Caco-2 (cell line): ENCODE results near the gene UGT1A3. TPM values are rescaled to one million over a fixed set of nuclear protein-coding genes. Genes with fewer than 3 reads are reported as not detected.

Source experiments
- BruUV-seq: library from RNA; stranded (reverse); fragments of 400-500 nt; replicated peaks from 2 replicates; lab custom pipeline; 2021; lab: Mats Ljungman, UMichigan
- CTCF ChIA-PET: fragments of 300-600 bp; sonication (Branson Sonifier 250); formaldehyde crosslinking; loops from one replicate; lab custom pipeline; 2022; ENCODE audit warnings: antibody characterized with exemption; lab: Charles Lee
- POLR2A ChIA-PET: fragments of 300-600 bp; sonication (Branson Sonifier 250); formaldehyde crosslinking; loops from one replicate; lab custom pipeline; 2022; ENCODE audit warnings: antibody characterized with exemption; lab: Charles Lee
- DNase-seq, 2 experiments: peaks; one replicate each; pipeline versions ENCODE4 v3.0.0 to v3.0.0-alpha.2; 2020 to 2022
- H3K27me3 ChIP-seq: replicated peaks from 2 replicates; pipeline ENCODE4 v1.6.0; 2011; ENCODE audit warnings: low read length; ENCODE audit not compliant: control insufficient read depth, insufficient read depth
- H3K36me3 ChIP-seq: 2 replicates; pipeline ENCODE4 v1.5.1; 2011; ENCODE audit warnings: low read length; ENCODE audit not compliant: control insufficient read depth, insufficient read depth
- H3K4me1 ChIP-seq: fragments of 250-450 bp; sonication (Bioruptor Pico); 2 replicates; pipeline ENCODE4 v1.5.1; 2020; ENCODE audit warnings: mild to moderate bottlenecking
- H3K4me3 ChIP-seq: 2 replicates; pipeline ENCODE4 v1.5.1; 2011; ENCODE audit warnings: low read depth, mild to moderate bottlenecking, control low read depth, low read length
- H3K9me3 ChIP-seq: fragments of 250-450 bp; sonication (Bioruptor Pico); 2 replicates; pipeline ENCODE4 v1.5.1; 2020; ENCODE audit warnings: mild to moderate bottlenecking, moderate library complexity
- H3K27ac Mint-ChIP-seq: one replicate; pipeline ENCODE4 v1.8.0; 2022; ENCODE audit warnings: mixed read lengths; ENCODE audit not compliant: unreplicated experiment
- H3K27me3 Mint-ChIP-seq: one replicate; pipeline ENCODE4 v1.8.0; 2022; ENCODE audit warnings: mixed read lengths; ENCODE audit not compliant: insufficient read depth, unreplicated experiment
- H3K36me3 Mint-ChIP-seq: one replicate; pipeline ENCODE4 v1.8.0; 2022; ENCODE audit warnings: mild to moderate bottlenecking, mixed read lengths; ENCODE audit not compliant: insufficient read depth, unreplicated experiment
- H3K4me1 Mint-ChIP-seq: one replicate; pipeline ENCODE4 v1.8.0; 2022; ENCODE audit warnings: low read depth, mixed read lengths; ENCODE audit not compliant: unreplicated experiment
- H3K4me3 Mint-ChIP-seq: one replicate; pipeline ENCODE4 v1.8.0; 2022; ENCODE audit warnings: mild to moderate bottlenecking, moderate library complexity, mixed read lengths; ENCODE audit not compliant: unreplicated experiment
- H3K9me3 Mint-ChIP-seq: one replicate; pipeline ENCODE4 v1.8.0; 2022; ENCODE audit warnings: mixed read lengths; ENCODE audit not compliant: unreplicated experiment
- CTCF ChIP-seq, 2 experiments: fragments of 200-600 bp in 1 of 2; IDR thresholded peaks; 1 replicate in 1 of 2; 2 replicates in 1 of 2; pipeline versions ENCODE4 v1.5.1 to v1.8.0; 2011 to 2022; ENCODE audit warnings: antibody characterized with exemption in 1 of 2, control low read depth in 1 of 2, inconsistent platforms in 1 of 2, low read depth in 1 of 2, low read length in 1 of 2, mild to moderate bottlenecking in 1 of 2, moderate library complexity in 1 of 2; ENCODE audit not compliant: insufficient read depth in 1 of 2, severe bottlenecking in 1 of 2, unreplicated experiment in 1 of 2
- intact Hi-C: fragments of 100-400 bp; cut with micrococcal nuclease; formaldehyde crosslinking; loops from one replicate; pipeline ENCODE4 v1.10.0; 2022; ENCODE audit not compliant: unreplicated experiment
- total RNA-seq: library from RNA; stranded (reverse); gene quantifications from 2 replicates; pipeline ENCODE4 v1.2.3, GENCODE V29; 2022

The UGT1A3 gene
- total RNA-seq, 1 experiment from 2014 or later = 0.64 TPM

GRCh38 chr2:233795735-233796171 lies 66.9 kb downstream of the UGT1A3 start:
- H3K27me3 ChIP-seq = no peaks in the 10 kb centered on the region
- intact Hi-C loops = no loop called here
- no peak overlapping the region for H3K27ac Mint-ChIP-seq
- no peaks in the 10 kb centered on the region for H3K4me1 ChIP-seq
- no peak for DNase-seq
- H3K4me3 Mint-ChIP-seq = no peak overlapping the region
- no TSS peak for BruUV-seq
- H3K9me3 ChIP-seq = no peaks in the 10 kb centered on the region
- H3K27me3 Mint-ChIP-seq = no peaks in the 10 kb centered on the region
- ChIA-PET POLR2A (no interaction called here), CTCF (no interaction called here)
- no peak for TF ChIP-seq CTCF (IDR thresholded peaks at IDR 0.05; ENCODE audit: insufficient read depth in 1 of 2, low read depth in 1 of 2, low read length in 1 of 2, severe bottlenecking in 1 of 2, unreplicated experiment in 1 of 2)
- H3K9me3 Mint-ChIP-seq = no peaks in the 10 kb centered on the region
- H3K36me3 Mint-ChIP-seq = no peaks in the 10 kb centered on the region
- H3K36me3 ChIP-seq = no peaks in the 10 kb centered on the region
- H3K4me3 ChIP-seq = no peak overlapping the region
- H3K4me1 Mint-ChIP-seq = no peaks in the 10 kb centered on the region

GRCh38 chr2:233796254-233796653 lies 67.4 kb downstream of the UGT1A3 start:
- Mint-ChIP-seq H3K27me3 (no peaks in the 10 kb centered on the region), H3K36me3 (no peaks in the 10 kb centered on the region), H3K4me3 (no peak overlapping the region), H3K4me1 (no peaks in the 10 kb centered on the region), H3K27ac (no peak overlapping the region), H3K9me3 (no peaks in the 10 kb centered on the region)
- CTCF ChIA-PET = no interaction called here
- Histone ChIP-seq H3K4me1 (no peaks in the 10 kb centered on the region), H3K27me3 (no peaks in the 10 kb centered on the region), H3K9me3 (no peaks in the 10 kb centered on the region), H3K36me3 (no peaks in the 10 kb centered on the region), H3K4me3 (no peak overlapping the region)
- POLR2A ChIA-PET = no interaction called here
- BruUV-seq = no TSS peak
- no peak for DNase-seq
- intact Hi-C loops = no loop called here
- TF ChIP-seq CTCF (IDR thresholded peaks at IDR 0.05; ENCODE audit: insufficient read depth in 1 of 2, low read depth in 1 of 2, low read length in 1 of 2, severe bottlenecking in 1 of 2, unreplicated experiment in 1 of 2) = no peak

GRCh38 chr2:233798335-233799086 lies 69.7 kb downstream of the UGT1A3 start:
- BruUV-seq = no TSS peak
- ChIA-PET CTCF (no interaction called here), POLR2A (no interaction called here)
- Histone ChIP-seq H3K4me1 (no peaks in the 10 kb centered on the region), H3K9me3 (no peaks in the 10 kb centered on the region), H3K36me3 (no peaks in the 10 kb centered on the region), H3K4me3 (no peak overlapping the region), H3K27me3 (no peaks in the 10 kb centered on the region)
- H3K27ac Mint-ChIP-seq = no peak overlapping the region
- TF ChIP-seq CTCF (IDR thresholded peaks at IDR 0.05; ENCODE audit: insufficient read depth in 1 of 2, low read depth in 1 of 2, low read length in 1 of 2, severe bottlenecking in 1 of 2, unreplicated experiment in 1 of 2) = no peak
- no peaks in the 10 kb centered on the region for H3K4me1 Mint-ChIP-seq
- H3K4me3 Mint-ChIP-seq = no peak overlapping the region
- H3K9me3 Mint-ChIP-seq = no peaks in the 10 kb centered on the region
- DNase-seq = no peak
- H3K27me3 Mint-ChIP-seq = no peaks in the 10 kb centered on the region
- H3K36me3 Mint-ChIP-seq = no peaks in the 10 kb centered on the region
- intact Hi-C loops = no loop called here
